ENCODE results near the gene CNTN1.

CNTN1 gene

GRCh38 chr12:40853221-40853620 is 161.0 kb downstream of the CNTN1 start:
- DNase-seq (ENCODE audit: low spot score) = no peak

- DNase-seq (ENCODE audit: low spot score) = no peak
These were observed 162.4 kb downstream of the CNTN1 start for GRCh38 chr12:40854604-40855003.

GRCh38 chr12:40864891-40865290 is 172.7 kb downstream of the CNTN1 start:
- DNase-seq (ENCODE audit: low spot score) = no peak

GRCh38 chr12:40870981-40871380 is 178.7 kb downstream of the CNTN1 start:
- DNase-seq (ENCODE audit: low spot score) = no peak

GRCh38 chr12:40874868-40875267 is 182.6 kb downstream of the CNTN1 start:
- no peak for DNase-seq (ENCODE audit: low spot score)

- DNase-seq (ENCODE audit: low spot score) = no peak
These were observed 197.1 kb downstream of the CNTN1 start for GRCh38 chr12:40889329-40889728.

- no peak for DNase-seq (ENCODE audit: low spot score)
These were observed 200.3 kb downstream of the CNTN1 start for GRCh38 chr12:40892528-40892927.

GRCh38 chr12:40898505-40898904 is 206.3 kb downstream of the CNTN1 start:
- DNase-seq (ENCODE audit: low spot score) = no peak

GRCh38 chr12:40903040-40903439 is 210.8 kb downstream of the CNTN1 start:
- DNase-seq (ENCODE audit: low spot score) = no peak

- DNase-seq (ENCODE audit: low spot score) = no peak
These were observed 214.9 kb downstream of the CNTN1 start for GRCh38 chr12:40907115-40907527.

GRCh38 chr12:40911676-40912075 is 219.4 kb downstream of the CNTN1 start:
- no peak for DNase-seq (ENCODE audit: low spot score)

GRCh38 chr12:40915172-40915571 is 222.9 kb downstream of the CNTN1 start:
- no peak for DNase-seq (ENCODE audit: low spot score)

GRCh38 chr12:40917561-40917960 is 225.3 kb downstream of the CNTN1 start:
- DNase-seq (ENCODE audit: low spot score) = no peak

- DNase-seq (ENCODE audit: low spot score) = peak; percentile 20
These were observed 229.4 kb downstream of the CNTN1 start for GRCh38 chr12:40921563-40922163.

- no peak for DNase-seq (ENCODE audit: low spot score)
These were observed 245.7 kb downstream of the CNTN1 start for GRCh38 chr12:40937891-40938290.

GRCh38 chr12:40942326-40942725 is 250.1 kb downstream of the CNTN1 start:
- peak; percentile 18 for DNase-seq (ENCODE audit: low spot score)

GRCh38 chr12:40945772-40946171 is 253.5 kb downstream of the CNTN1 start:
- DNase-seq (ENCODE audit: low spot score) = no peak

- peak; percentile 47 for DNase-seq (ENCODE audit: low spot score)
These were observed 254.5 kb downstream of the CNTN1 start for GRCh38 chr12:40946612-40947194.

GRCh38 chr12:40947797-40948196 is 255.6 kb downstream of the CNTN1 start:
- DNase-seq (ENCODE audit: low spot score) = no peak

GRCh38 chr12:40953076-40953475 is 260.8 kb downstream of the CNTN1 start:
- DNase-seq (ENCODE audit: low spot score) = no peak

GRCh38 chr12:40957417-40957816 is 265.2 kb downstream of the CNTN1 start:
- no peak for DNase-seq (ENCODE audit: low spot score)

GRCh38 chr12:40959041-40959440 is 266.8 kb downstream of the CNTN1 start:
- DNase-seq (ENCODE audit: low spot score) = no peak

- DNase-seq (ENCODE audit: low spot score) = no peak
These were observed 271.5 kb downstream of the CNTN1 start for GRCh38 chr12:40963751-40964150.

- no peak for DNase-seq (ENCODE audit: low spot score)
These were observed 277.6 kb downstream of the CNTN1 start for GRCh38 chr12:40969796-40970195.

Measured in AG20443 (cell line).